Heart left ventricle (tissue), 16 donors: ENCODE measurements around the gene RBBP5. TPM values are rescaled to one million over a fixed set of nuclear protein-coding genes. Genes with fewer than 3 reads are reported as not detected.

ENCODE experiments used
- ATAC-seq, 4 donors: fragments of 200-7000 bp; cut with Tn5 transposase; one replicate each; pipeline ENCODE4 v1.9.1; 2020 to 2022; ENCODE audit warnings: moderate library complexity in 4 of 4, mild to moderate bottlenecking in 3 of 4, moderate number of reproducible peaks in 1 of 4
- DNase-seq, 5 donors: peaks; one replicate each; pipeline ENCODE4 v3.0.0-alpha.2; 2020
- H3K27ac ChIP-seq, 12 donors: fragments of 200-600 bp; sonication (generic) in 4 of 12; one replicate each; pipeline versions ENCODE4 v1.5.0 to v1.8.0; 2016 to 2022; ENCODE audit warnings: mild to moderate bottlenecking in 2 of 12
- H3K27me3 ChIP-seq, 9 donors: fragments of 200-600 bp; sonication (generic) in 2 of 9; one replicate each; pipeline versions ENCODE4 v1.5.1 to v1.8.0; 2016 to 2022; ENCODE audit warnings: mild to moderate bottlenecking in 3 of 9
- H3K36me3 ChIP-seq, 9 donors: fragments of 200-600 bp; sonication (generic) in 2 of 9; one replicate each; pipeline versions ENCODE4 v1.5.0 to v1.8.0; 2018 to 2022; ENCODE audit warnings: mild to moderate bottlenecking in 2 of 9
- H3K4me1 ChIP-seq, 12 donors: fragments of 200-600 bp; sonication (generic) in 4 of 12; one replicate each; pipeline versions ENCODE4 v1.5.0 to v1.8.0; 2016 to 2022; ENCODE audit warnings: mild to moderate bottlenecking in 3 of 12
- H3K4me3 ChIP-seq, 12 donors: fragments of 200-600 bp; sonication (generic) in 4 of 12; one replicate each; pipeline versions ENCODE4 v1.5.0 to v1.8.0; 2017 to 2022; ENCODE audit warnings: mild to moderate bottlenecking in 9 of 12, moderate library complexity in 4 of 12
- H3K9me3 ChIP-seq, 12 donors: fragments of 200-600 bp; sonication (generic) in 4 of 12; one replicate each; pipeline versions ENCODE4 v1.5.0 to v1.8.0; 2016 to 2022; ENCODE audit warnings: mild to moderate bottlenecking in 1 of 12
- POLR2A ChIP-seq, 2 donors: fragments of 450-650 bp; IDR thresholded peaks; one replicate each; pipeline ENCODE4 v1.6.1; 2017; ENCODE audit warnings: antibody characterized with exemption in 2 of 2, mild to moderate bottlenecking in 2 of 2, moderate library complexity in 2 of 2
- WGBS, 4 donors: extraction: QIAGEN DNeasy Blood & Tissue Kit in 2 of 4; methylation state at CpG; one replicate each; pipeline versions ENCODE4 v1.1.5 to v1.1.7; 2013 to 2018; 5-methylcytosine and 5-hydroxymethylcytosine counted together
- intact Hi-C, 10 donors: fragments of 100-400 bp; cut with DNase I; formaldehyde crosslinking; loops; one replicate each; pipeline versions ENCODE4 v1.11.1 to v1.14.2; 2022
- polyA plus RNA-seq, 2 donors: library from polyadenylated mRNA; stranded (reverse); fragments of 200-250 nt; gene quantifications; one replicate each; pipeline ENCODE4 v1.2.3, GENCODE V29; 2013
- total RNA-seq, 9 donors: library from RNA; depleted of rRNA in 2 of 9; stranded (reverse); fragments of >200 nt in 2 of 9; fragmentation: NEBNext Ultra II Directional in 3 of 9; extraction: Animal tissue kit (Norgen Biotek cat#: 25700) in 3 of 9; gene quantifications; one replicate each; pipeline versions ENCODE4 v1.1.0 to v1.2.4, GENCODE V29; 2016 to 2023
- TF ChIP-seq, protein P1 (sequence below), 12 donors: fragments of 200-600 bp; sonication (generic) in 4 of 12; IDR thresholded peaks; one replicate each; pipeline versions ENCODE4 v1.5.0 to v1.8.0; 2018 to 2022; ENCODE audit warnings: antibody characterized with exemption in 12 of 12, mild to moderate bottlenecking in 5 of 12
- donor health status: ischemic (EF 13 %, LVEDD 7.1; RV severe dilation, severe dysfunction).
- donor health status: healthy with polysubstance abuse.
- donor health status: DM: no; HTN: yes; CAD: no.
- donor health status: DM: no; HTN: no; CAD: no.
- donor health status: ischemic (EF 25% LVEDD 6.9; RV normal size, moderate dysfunction).
- donor health status: ischemic (EF 25% LVEDD 5.7; RV mildly dilated, moderate dysfunction).
- donor health status: healthy.
- donor health status: DM: yes; HTN: yes; CAD: no.
- donor health status: ischemic (EF 35%, LVEDD 5.7; RV mildly dilated, moderate dysfunction).
- donor health status: nonischemic (EF 11% LVEDD 7.7; RV severe dilation, severe dysfunction).
- donor health status: DM: yes; HTN: yes; CAD: no.
- donor health status: PGD.
- donor health status: ischemic (EF 29% LVEDD 5.4; RV normal size, mild dysfunction).
- donor health status: nonischemic (EF 23%, LVEDD 6.1; RV moderate dilation, normal function).

Gene RBBP5
- total and polyA plus RNA-seq, 11 donors = 3.8 to 12.1 (median 9.5) TPM

DNA sequence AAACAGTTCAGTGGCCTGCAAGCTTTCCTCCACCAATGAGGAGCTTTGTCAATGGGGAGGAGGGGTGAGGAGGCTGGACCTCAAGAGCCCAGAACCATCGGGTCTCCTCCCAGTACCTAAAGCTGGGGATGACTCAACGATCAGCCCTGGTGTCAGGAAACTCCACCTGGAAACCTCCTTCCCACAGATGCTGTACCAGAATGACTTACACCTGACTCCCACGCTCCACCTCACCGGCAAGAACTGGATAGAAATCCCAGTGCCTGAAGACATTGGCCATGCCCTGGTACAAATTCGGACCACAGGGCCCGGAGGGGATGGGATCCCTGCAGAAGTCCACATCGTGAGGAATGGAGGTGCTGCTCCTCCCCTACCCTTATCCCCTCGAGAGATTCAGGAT lies 48.9 kb downstream of the RBBP5 start:
- DNase-seq (no peak), ATAC-seq (no peak)
- Histone ChIP-seq H3K4me1 (peaks cover 0 to 20% (median 2%) of the 10 kb centered on the region in 12 donors), H3K4me3 (no peak overlapping the region), H3K27ac (no peak overlapping the region), H3K36me3 (no peaks in the 10 kb centered on the region), H3K9me3 (no peaks in the 10 kb centered on the region), H3K27me3 (no peaks in the 10 kb centered on the region)
- no peak for TF ChIP-seq POLR2A (IDR thresholded peaks at IDR 0.05)
- TF ChIP-seq, protein P1, sequence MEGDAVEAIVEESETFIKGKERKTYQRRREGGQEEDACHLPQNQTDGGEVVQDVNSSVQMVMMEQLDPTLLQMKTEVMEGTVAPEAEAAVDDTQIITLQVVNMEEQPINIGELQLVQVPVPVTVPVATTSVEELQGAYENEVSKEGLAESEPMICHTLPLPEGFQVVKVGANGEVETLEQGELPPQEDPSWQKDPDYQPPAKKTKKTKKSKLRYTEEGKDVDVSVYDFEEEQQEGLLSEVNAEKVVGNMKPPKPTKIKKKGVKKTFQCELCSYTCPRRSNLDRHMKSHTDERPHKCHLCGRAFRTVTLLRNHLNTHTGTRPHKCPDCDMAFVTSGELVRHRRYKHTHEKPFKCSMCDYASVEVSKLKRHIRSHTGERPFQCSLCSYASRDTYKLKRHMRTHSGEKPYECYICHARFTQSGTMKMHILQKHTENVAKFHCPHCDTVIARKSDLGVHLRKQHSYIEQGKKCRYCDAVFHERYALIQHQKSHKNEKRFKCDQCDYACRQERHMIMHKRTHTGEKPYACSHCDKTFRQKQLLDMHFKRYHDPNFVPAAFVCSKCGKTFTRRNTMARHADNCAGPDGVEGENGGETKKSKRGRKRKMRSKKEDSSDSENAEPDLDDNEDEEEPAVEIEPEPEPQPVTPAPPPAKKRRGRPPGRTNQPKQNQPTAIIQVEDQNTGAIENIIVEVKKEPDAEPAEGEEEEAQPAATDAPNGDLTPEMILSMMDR (IDR thresholded peaks at IDR 0.05) = no peak
- WGBS, 4 donors = 79 to 85% (median 83%) methylated on average over 8 of the region's 8 CpGs
- intact Hi-C loops = no loop called here

DNA sequence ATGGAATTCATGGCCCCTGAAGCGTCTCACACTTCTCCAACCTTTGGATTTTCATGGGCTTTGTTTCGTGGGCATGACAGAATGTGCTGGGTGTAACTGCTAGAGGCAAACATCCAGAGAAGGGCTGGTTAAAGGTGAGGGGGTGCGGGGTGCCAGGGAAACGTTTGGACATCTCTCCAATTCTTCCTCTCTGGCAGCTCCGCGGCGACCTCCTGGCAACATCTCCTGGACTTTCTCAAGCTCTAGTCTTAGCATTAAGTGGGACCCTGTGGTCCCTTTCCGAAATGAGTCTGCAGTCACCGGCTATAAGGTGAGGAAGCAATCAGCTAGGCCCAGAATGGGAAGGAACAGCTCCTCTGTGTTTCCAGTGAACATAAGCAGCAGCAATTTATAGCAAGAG lies 49.5 kb downstream of the RBBP5 start:
- 86 to 91% (median 89%) methylated on average over 9 of the region's 9 CpGs for WGBS, 4 donors
- no peaks in the 10 kb centered on the region for H3K9me3 ChIP-seq
- DNase-seq (no peak), ATAC-seq (no peak)
- peaks cover 0 to 15% (median 2%) of the 10 kb centered on the region in 12 donors for H3K4me1 ChIP-seq
- no peak overlapping the region for H3K27ac ChIP-seq
- no peaks in the 10 kb centered on the region for H3K27me3 ChIP-seq
- no peaks in the 10 kb centered on the region for H3K36me3 ChIP-seq
- no peak overlapping the region for H3K4me3 ChIP-seq
- intact Hi-C loops = no loop called here
- TF ChIP-seq POLR2A (IDR thresholded peaks at IDR 0.05) = no peak
- TF ChIP-seq, protein P1 (IDR thresholded peaks at IDR 0.05) = no peak

DNA sequence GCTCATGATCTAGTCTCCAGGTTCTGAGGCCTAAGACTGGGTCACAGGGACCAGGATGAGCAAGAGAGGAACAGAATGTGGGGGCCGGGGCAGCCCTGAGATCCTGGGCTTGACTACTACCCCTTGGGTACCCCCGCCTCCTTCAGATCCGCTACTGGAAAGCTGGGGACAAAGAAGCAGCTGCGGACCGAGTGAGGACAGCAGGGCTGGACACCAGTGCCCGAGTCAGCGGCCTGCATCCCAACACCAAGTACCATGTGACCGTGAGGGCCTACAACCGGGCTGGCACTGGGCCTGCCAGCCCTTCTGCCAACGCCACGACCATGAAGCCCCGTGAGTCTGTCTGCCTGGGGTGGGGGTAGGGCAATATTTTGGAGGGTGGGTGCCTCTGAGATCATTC lies 50.0 kb downstream of the RBBP5 start:
- H3K36me3 ChIP-seq = no peaks in the 10 kb centered on the region
- H3K27ac ChIP-seq = no peak overlapping the region
- H3K4me3 ChIP-seq = no peak overlapping the region
- intact Hi-C loops = no loop called here
- DNase-seq = no peak
- H3K27me3 ChIP-seq = no peaks in the 10 kb centered on the region
- no peaks in the 10 kb centered on the region for H3K9me3 ChIP-seq
- H3K4me1 ChIP-seq = peaks cover 0 to 11% (median under 1%) of the 10 kb centered on the region in 12 donors
- ATAC-seq = no peak
- 86 to 91% (median 89%) methylated on average over 10 to 12 of the region's 12 CpGs for WGBS, 4 donors
- no peak for TF ChIP-seq POLR2A (IDR thresholded peaks at IDR 0.05)
- TF ChIP-seq, protein P1 (IDR thresholded peaks at IDR 0.05) = no peak

DNA sequence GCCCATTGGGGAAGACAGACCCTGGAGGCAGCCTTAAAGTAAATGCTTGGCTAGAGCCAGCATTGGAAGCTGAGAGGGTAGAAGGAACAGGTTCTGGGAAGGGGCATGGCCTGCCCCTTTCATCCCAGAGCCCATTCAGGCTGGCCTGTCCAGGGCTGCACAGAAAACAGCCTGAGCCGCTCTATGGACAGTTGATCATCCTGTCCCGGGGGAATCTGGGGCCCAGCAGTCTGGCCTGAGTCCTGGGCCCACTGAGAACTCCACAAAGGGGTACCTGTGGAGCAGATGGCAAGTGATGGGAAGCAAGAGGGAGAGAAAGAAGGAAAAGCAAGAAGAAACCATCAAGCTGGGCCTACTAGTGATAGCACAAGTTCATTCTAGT lies 50.8 kb downstream of the RBBP5 start:
- DNase-seq = no peak
- 87 to 95% (median 90%) methylated on average over 2 of the region's 2 CpGs for WGBS, 4 donors
- H3K4me3 ChIP-seq = no peak overlapping the region
- H3K36me3 ChIP-seq = no peaks in the 10 kb centered on the region
- H3K27ac ChIP-seq = no peak overlapping the region
- intact Hi-C loops = no loop called here
- no peaks in the 10 kb centered on the region for H3K27me3 ChIP-seq
- H3K4me1 ChIP-seq = peaks cover 0 to 6% (median 0%) of the 10 kb centered on the region in 12 donors
- H3K9me3 ChIP-seq = no peaks in the 10 kb centered on the region
- no peak for ATAC-seq
- no peak for TF ChIP-seq POLR2A (IDR thresholded peaks at IDR 0.05)
- TF ChIP-seq, protein P1 (IDR thresholded peaks at IDR 0.05) = no peak
